ENCODE results near the gene PCBP3. TPM values are rescaled to one million over a fixed set of nuclear protein-coding genes. Genes with fewer than 3 reads are reported as not detected.

The PCBP3 gene
- total and polyA plus RNA-seq, 2 of the 13 experiments (the other 11 are each of a cell fraction or from before 2014, with no cell fraction given): not detected

GRCh38 chr21:45957981-45958600, 314.6 kb downstream of the PCBP3 start:
- peaks cover 0 to 23% of the 10 kb centered on the region in 2 experiments; a peak in 2 of 5 replicates for H3K27me3 ChIP-seq (ENCODE audit: control insufficient read depth in 1 of 2, insufficient read depth in 2 of 2, low read length in 2 of 2)
- H3K27ac ChIP-seq (ENCODE audit: extremely low read length, insufficient read depth, low read length): no peak overlapping the region
- no peak for DNase-seq (ENCODE audit: low spot score)
- no peak overlapping the region for H3K9ac ChIP-seq (ENCODE audit: insufficient read depth, low read depth, low read length)
- ChIA-PET CTCF (ENCODE audit: low intra/inter-chr PET ratio, low total read pairs) (no interaction called here), POLR2A (no interaction called here)
- no peak overlapping the region for H3K4me2 ChIP-seq (ENCODE audit: low read depth, low read length)
- H2AFZ ChIP-seq (ENCODE audit: low read length): no peak overlapping the region
- no peak for FAIRE-seq
- H4K20me1 ChIP-seq (ENCODE audit: insufficient read depth, low read length): no peaks in the 10 kb centered on the region
- no peaks in the 10 kb centered on the region for H3K36me3 ChIP-seq (replicated peaks in 1 of 2; ENCODE audit: control insufficient read depth in 1 of 2, insufficient read depth in 2 of 2, low read length in 2 of 2)
- BruUV-seq (replicated peaks): no TSS peak
- no peaks in the 10 kb centered on the region for H3K4me1 ChIP-seq (ENCODE audit: insufficient read depth, low read length)
- H3K9me3 ChIP-seq (ENCODE audit: low read length): no peaks in the 10 kb centered on the region; the same call in 1 of the 2 replicates
- ATAC-seq: no peak
- H3K79me2 ChIP-seq (ENCODE audit: insufficient read depth, low read length): no peaks in the 10 kb centered on the region
- WGBS (ENCODE audit: low lambda C conversion rate): 18% methylated on average over 7 of the region's 7 CpGs
- in situ Hi-C loops (cut with HindIII; ENCODE audit: extremely low pct_ligation_motif_present, low pct_unique_long_range_greater_than_20kb): no loop called here
- no peak overlapping the region for H3K4me3 ChIP-seq (replicated peaks in 1 of 3; ENCODE audit: insufficient read depth in 1 of 3, low read depth in 2 of 3, low read length in 3 of 3)
- intact Hi-C loops (cut with micrococcal nuclease; ENCODE audit: unreplicated experiment): no loop called here
- TF ChIP-seq ZHX2 (IDR thresholded peaks at IDR 0.05; ENCODE audit: low read depth) (no peak), ZHX2 (CRISPR knock-in tag; IDR thresholded peaks at IDR 0.05; ENCODE audit: borderline replicate concordance) (no peak), MYC (CRISPR knock-in tag; IDR thresholded peaks at IDR 0.05; ENCODE audit: borderline replicate concordance) (no peak), GLI4 (CRISPR knock-in tag; IDR thresholded peaks at IDR 0.05; ENCODE audit: borderline replicate concordance) (no peak), CEBPZ (IDR thresholded peaks at IDR 0.05; ENCODE audit: low read length) (no peak), KLF11 (CRISPR knock-in tag; IDR thresholded peaks at IDR 0.05) (no peak), LBX2 (CRISPR knock-in tag; IDR thresholded peaks at IDR 0.05; ENCODE audit: borderline replicate concordance) (no peak), ZNF136 (CRISPR knock-in tag; IDR thresholded peaks at IDR 0.05; ENCODE audit: low read depth) (no peak), SETDB1 (CRISPR knock-in tag; IDR thresholded peaks at IDR 0.05; ENCODE audit: borderline replicate concordance) (no peak), TFDP1 (CRISPR knock-in tag; IDR thresholded peaks at IDR 0.05; ENCODE audit: borderline replicate concordance) (no peak), ZUFSP (CRISPR knock-in tag; IDR thresholded peaks at IDR 0.05; ENCODE audit: borderline replicate concordance) (no peak)

Measured in HepG2 (cell line).